Stimulated activated CD8-positive, alpha-beta memory T cell treated with anti-CD3 and anti-CD28 coated beads, Interleukin-12 subunit alpha, Interleukin-12 subunit beta, amount 100 ng/mL, for 1 hour (primary cell): ENCODE results near the gene GCN1.

Source experiments
- DNase-seq: peaks from one replicate; pipeline ENCODE4 v3.0.0-alpha.2; 2020; ENCODE audit warnings: low read depth

GCN1 gene

DNA sequence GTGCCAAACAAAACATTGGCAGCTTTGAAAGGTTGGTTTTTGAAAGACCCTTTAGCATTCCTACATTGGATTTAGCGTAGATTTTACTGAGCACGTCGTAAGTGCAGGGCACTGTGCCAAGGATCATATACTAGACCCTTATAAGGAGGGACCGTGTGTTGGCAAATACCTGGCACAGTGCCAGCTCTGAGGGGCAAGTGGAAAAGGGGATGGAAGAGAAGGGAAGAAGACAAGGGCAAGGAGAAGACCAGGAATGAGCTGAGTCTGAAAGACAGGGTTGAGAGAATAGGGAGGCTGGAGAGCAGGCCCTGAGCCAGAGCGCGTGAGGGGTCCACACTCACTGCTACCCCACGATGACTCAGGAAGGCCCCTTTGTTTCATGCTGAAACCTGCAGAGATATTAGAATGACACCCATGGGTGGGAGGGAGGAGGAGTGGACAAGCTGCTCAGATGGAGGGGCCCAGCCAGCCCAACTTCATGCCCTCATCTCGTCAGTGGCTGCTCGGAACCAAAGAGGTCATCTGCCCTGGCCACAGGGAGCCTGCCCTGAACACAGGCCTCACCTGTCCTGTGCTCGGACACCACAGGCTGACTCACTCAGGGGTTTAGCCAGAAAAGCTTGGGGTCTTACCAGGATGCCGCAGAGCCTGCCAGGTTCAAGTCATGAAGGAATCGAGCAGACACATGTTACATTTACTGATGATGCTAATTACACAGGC lies 103.0 kb downstream of the GCN1 start:
- no peak for DNase-seq

DNA sequence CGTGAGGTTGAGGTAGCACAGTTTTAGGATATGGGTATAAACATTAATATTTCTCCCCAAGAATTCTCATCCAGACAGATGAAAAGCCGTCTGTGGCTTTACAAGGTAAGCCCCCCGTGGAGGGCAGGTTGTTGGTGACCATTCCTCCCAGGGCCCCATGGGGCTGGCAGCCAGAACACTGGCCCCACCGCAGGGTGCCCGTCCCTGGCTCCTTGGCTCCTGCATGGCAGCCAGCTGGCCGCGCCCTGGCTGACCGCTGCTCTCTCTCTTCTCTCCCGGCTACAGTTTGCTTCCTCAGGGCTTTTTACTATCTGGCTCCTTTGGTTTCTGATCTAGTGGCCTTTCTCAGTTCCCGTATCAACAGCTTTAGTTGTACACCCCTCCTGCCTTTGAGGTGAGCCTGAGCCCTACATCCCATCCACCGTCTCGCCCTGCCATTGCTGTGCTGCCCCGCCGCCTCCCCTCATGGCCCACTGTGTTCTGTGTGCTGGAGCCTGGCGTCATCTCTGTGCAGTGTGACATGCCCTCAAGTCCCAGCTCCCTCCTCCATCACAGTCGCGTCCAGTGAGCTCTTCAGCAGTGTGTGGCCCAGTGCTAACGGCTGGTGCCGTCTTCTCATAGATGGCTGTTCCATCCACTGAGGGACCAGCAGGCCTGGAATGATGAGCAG lies 103.8 kb downstream of the GCN1 start:
- DNase-seq: no peak

DNA sequence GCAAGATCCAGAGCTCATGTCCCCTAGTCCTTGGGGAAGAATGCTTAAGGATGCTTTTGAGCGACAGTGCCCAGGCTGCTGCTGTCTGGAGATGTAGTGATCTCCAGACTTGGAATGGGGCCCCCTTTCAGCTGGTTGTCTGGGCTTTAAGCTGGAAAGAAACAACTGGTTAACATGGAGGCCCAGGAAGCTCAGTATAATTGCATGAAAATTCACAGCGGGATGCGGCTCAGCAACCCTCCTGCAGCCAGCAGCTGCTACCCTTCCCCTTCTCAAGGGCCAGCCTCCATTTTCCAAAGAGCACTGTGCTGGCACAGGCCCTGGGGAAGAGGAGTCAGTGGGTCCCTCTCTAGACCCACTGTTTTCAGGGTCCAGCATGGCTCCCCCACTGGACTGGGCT lies 104.3 kb downstream of the GCN1 start:
- DNase-seq: no peak

DNA sequence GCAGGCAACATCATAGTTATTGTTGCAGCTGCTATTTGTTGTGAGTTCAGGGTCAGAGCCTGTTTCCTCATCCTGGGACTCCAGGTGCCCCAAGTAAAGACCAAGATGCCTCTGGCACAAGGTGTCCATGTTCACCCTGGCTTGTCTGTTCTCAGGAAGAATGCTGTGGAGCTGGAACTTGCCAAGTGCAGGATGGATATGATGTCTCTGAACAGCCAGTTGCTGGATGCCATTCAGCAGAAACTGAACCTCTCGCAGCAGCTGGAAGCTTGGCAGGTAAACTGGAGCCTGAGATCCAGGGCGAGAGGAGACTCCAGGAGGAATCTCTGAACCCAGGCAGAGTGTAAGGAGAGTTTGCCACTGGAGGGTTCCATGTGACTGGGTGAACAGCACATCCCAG lies 104.7 kb downstream of the GCN1 start:
- no peak for DNase-seq

DNA sequence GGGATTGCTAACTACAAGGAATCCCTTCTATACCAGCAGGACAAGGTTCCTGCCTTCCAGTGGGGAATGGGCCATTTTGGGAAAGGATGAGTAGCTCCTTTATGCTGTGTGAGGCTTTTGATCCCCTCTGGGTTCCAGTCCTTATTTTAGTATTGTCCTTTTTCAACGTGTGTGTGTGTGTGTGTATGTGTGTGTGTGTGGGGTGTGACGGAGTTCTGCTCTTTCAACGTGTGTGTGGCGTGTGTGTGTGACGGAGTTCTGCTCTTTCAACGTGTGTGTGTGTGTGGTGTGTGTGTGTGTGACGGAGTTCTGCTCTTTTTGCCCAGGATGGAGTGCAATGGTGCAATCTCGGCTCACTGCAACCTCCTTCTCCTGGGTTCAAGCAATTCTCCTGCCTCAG lies 105.4 kb downstream of the GCN1 start:
- no peak for DNase-seq

DNA sequence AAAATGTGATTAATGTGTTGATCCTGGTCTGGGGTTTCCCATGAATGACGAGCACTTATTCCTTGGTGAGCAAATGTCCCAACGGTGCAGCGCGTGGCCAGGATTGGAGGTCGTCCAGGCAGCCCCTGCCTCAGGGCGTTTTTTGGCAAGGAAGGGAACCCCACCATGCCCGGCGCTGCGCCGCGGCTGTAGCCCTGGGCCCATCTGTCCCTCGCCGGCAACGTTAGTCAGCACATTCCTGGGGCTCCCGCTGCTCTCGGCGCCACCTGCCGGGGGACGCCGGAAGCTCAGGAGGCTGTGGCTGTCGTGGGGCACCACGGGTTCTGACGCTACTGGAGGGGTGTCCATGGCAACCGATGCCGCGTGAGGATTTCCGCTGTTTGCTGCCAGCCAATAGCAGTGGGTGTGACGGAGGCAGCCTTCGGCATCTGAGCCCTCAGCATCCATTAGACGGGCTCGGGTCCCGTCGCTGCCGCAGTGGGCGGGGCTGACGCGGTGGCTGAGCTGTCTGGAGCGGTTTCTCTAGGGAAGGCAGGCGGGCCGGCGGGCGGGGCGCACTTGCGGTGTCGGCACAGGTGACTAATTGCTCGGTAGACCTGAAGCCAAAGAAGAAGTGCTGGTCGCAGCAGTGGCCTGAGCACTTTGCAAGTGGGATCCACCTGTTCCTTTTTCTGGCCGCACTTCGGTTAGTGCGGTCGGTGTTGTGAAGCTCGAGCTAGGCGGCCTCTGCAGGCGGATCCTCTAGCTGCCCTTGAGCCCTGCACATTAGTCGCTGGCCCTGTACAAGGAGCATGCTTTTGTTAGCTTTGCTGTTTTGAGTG lies 107.5 kb downstream of the GCN1 start:
- peak; percentile 99 for DNase-seq

DNA sequence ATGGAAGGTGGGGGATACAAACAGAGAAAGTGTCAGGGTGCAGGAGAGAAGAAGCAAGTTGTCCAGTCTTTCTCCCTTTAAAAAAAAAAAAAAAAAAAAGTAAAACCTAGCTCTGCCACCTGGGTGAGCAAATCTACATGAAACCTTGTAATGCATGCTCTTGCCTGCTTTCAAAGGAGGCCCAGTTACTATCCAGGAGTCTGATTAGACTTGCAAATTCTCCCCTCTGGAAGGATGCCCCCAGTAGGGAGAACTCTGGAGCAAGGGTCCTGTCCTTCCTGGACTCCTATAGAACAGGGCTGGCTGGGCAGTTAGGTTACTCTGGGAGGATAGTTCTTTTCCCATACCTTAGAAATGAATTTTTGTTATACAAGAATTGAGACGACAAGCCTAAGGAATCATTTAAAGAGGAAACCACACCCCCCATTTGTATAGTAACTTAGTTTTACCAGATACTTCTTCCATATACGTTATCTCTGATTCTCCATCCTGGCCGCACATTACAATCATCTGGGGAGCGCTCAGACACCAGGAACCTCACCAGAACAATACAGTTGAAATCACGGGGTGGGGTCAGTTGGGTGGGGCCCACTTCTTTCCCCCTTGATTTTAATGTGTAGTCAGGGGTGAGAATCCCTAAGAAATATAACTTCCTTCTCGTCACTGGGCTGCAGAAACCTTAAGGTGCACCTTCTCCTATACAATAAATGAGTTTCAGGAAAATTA lies 108.4 kb downstream of the GCN1 start:
- no peak for DNase-seq

DNA sequence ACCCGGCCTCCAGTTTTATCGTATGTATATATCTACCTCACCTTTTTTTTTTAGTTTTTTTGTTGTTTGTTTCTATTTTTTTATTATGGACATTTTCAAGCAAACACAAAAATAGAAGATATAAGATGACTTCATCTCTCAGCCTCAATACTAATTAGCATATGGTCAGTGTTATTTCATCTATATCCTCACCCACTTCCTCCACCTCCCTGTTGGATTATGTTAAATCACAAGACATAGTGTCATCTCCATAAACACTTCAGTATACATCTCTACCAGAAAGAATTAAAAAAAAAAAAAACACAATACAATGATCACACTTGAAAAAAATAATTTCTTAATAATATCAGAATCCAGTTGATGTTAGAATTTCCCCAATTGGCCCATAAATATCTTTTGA lies 112.9 kb downstream of the GCN1 start:
- no peak for DNase-seq

DNA sequence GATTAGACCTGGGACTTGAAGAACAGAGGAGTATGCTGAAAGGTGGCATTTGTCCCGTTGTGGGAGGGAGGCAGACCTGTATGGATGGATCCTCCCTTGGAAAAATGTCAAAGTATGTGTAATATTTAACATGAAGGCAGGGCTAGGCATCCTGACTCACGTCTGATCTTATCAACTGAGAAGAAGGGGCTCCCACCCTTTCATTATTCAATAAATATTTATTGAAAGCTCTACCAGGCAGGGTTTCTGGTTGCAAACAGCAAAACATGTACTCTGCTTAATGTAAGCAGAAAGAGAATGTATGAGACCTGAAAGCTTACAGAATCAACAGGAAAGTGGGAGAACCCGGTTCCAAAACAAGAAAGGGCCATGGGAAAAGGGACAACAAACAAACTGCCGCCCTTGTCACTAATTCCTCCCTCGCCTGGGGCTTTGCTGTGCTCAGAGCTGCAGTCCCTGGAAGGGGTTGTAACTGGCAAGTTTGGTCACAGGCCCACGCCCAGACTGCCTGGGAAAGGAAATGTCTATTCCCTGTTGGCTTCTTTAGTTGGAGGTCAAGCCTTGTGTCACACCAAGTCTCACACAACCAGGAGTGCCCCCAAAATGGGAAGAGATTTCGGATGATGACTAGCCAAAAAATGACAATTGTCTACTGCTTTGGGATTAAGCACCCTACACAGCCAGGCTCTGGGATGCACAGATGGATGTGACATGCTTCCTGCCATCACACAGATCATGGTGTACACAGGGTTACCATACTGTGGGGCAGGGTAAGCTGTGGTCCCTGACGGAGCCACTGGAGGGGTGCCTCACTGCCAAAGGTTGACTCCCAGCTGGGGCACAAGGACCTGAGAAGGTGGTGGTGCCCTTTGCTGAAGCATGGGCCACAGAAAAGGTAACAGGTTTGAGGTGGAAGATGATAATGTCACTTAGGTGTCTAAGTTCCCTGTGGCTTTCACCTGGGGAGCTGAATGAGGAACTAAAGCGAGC lies 114.8 kb downstream of the GCN1 start:
- DNase-seq: no peak

DNA sequence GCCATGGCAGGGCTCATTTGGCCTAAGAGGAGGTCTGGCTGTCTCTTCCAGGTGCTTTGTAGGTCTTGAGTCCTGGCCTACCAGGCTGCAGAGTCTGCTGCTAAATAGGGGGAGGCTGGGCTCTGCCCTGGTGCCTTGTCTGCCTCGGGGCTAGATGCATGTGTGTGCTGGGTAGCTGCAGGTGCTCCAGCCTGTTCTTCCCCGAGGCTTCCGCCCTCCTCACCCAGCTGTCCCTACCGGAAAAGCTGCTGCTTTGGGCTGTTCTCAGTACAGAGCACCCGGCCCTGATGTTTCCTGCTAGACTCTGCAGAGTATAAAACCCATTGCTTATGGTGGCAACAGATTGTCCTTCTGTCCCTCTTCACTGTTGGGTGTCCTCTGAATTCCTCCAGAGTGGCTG lies 115.6 kb downstream of the GCN1 start:
- no peak for DNase-seq

DNA sequence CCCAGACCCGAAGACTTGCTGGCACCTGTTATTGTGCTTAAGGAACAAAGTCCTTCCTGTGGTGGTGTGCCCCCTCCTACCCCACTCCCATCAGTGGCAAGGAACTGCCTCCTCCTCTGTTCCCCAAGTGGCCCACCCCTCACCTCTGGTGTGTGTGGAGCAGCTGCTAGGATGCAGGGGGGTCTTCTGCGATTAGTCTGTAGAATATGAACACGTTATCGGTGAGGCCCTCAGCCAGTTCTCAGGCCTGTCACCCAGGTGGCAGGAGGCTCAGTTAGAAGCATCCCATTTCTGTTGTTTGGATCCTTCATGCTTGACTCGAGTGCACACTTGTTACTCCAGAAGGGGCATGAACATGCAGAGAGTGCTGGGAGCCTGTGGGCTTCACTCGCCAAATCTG lies 117.3 kb downstream of the GCN1 start:
- DNase-seq: no peak
